NCI-H446 treated with DMSO at 0.1 percent for 48 hours (cell line): ENCODE results near the gene CFAP92.
A peak's percentile ranks its signal among the peaks of the same experiment; 100 is the strongest.

Experiments used
- DNase-seq: peaks from one replicate; lab custom pipeline; 2025; lab: John Stamatoyannopoulos, UW

Gene CFAP92

DNA sequence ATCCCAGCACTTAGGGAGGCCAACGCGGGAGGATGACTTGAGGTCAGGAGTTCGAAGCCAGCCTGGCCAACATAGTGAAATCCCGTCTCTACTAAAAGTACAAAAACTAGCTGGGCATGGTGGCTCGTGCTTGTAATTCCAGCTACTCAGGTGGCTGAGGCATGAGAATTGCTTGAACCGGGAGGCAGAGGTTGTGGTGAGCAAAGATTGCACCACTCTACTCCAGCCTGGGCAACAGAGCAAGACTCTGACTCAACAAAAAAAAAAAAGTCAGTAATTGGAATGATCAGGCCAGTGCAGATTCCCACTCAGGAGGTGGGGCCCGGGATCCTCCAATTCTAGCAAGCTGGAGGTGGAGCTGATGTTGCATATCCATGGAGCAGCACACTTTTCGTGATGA lies 5.6 kb downstream of the CFAP92 start:
- DNase-seq: no peak

DNA sequence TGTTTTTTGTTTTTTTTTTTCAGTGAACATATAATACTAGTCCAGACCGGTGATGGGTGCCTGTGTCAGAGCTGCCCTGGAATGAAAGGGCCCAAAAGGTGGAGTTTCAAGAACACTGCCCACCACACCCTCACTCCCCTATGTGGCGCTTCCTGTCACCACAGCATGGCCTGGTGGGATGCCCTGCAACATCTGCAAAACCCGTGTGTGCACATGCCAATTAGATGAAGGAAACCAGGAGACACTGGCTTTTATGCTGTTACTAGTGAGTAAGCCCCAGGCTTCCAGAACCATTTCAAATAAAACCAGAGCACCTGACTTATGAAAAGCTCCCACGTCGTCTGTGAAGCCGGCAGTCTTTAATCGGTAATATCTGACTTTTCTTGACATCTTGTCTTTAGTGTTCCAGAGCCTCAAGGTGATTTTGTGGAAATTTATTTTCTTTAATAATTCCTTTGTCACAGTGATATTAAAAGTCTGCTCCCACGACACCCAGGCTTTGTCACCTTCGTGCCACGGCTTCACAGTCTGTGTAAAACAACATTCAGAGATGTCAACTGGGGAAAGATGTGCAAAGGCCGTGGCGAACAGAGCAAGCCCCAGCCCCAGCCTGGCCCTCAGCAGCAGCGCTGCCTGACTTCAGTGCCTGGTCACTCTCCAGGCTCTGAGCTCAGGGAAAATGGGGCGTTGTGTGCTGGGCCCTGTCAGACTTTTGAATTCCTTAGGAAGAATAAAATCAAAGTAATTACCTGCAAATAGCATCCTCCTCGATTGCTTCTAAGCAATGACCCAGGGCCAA lies 6.4 kb downstream of the CFAP92 start:
- no peak for DNase-seq

DNA sequence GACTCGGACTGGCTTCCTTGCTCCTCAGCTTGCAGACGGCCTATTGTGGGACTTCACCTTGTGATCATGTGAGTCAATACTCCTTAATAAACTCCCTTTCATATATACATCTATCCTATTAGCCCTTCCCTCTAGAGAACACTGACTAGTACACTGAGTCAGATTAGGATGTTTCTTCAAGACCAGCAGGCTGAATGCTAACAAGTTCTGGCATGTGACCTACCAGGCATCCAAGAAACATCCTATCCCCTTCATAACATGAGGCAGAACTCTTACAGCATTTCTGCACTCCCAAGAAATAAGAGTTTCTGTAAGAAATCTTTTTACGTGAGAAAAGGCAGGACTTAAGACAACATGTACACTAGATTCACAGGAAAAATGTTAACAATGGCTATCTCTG lies 9.3 kb downstream of the CFAP92 start:
- no peak for DNase-seq

DNA sequence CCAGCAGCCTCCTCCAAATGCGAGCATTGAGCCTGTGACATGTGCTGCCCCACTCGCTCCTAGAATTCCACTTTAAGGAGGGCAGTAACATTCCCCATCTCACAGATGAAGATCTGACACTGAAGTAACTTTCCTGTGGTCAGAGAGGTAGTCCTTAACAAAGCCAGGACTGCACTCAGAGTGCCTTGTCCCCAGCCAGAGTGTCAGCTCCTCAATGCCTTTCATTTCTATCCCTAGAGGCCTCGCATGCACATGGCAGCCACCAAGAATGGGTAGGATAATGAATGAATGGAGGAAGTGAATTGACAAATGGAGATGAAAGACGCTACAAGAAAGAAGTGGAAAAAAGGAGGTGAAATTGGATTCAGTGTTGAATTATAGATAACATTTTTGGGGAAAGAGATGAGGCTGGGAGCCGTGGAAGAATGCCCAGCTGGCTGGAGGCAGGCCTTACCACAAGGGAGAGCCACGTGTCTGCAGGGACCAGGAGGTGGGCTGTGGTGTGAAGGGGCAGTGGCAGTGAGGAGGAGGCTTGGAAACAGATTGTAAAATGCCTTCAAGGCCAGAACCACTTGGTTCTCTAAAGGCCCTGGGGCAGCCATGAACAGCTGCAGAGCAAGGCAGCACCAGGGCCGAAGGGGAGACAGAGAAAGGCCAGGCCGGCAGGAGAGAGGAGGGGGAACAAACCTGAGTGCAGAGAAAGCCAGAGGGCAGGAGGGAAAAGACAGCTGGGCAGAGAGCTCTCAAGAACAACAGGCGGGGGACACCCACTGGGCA lies 10.4 kb downstream of the CFAP92 start:
- no peak for DNase-seq

DNA sequence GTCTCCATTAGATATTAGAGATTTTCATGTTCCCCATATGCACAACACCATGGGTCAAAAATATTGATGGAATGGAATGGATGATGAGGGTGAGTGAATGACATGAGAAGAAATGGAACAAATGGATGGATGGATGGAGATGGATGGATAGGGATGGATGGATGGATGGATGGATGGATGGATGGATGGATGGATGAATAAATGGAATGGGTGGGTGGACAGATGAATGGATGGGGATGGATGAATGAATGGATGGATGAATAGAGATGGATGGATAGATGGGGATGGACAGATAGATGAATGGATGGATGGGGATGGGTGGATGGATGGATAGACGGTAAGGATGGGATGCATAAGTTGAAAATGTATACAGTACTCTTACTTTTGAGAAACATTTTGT lies 18.6 kb downstream of the CFAP92 start:
- no peak for DNase-seq

DNA sequence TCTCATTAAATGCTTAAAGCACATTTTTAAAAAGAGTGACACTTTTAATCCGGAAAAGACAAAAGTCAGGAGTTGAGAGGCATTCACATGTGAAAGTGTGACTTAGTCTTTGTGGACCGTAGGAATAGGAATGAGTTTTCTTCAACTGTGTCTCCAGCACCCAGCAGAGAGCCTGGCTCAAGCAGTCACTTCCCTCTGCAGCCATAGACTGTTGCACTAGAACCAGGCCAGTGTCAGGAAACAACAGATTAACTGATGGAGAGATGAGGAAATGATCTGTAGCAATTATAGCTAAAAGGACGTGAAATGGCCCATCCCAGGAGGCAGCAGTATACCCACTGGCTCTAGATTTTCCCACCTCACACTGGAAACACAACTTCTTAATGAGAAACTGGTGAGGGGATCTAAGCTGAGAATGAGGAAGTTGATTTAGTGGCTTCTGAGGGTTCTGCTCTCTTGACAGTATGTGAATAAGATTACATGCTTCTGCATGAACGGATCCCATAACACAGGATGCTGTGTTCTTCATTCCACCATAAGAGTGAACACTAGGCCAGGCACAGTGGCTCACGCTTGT lies 19.8 kb downstream of the CFAP92 start:
- no peak for DNase-seq

DNA sequence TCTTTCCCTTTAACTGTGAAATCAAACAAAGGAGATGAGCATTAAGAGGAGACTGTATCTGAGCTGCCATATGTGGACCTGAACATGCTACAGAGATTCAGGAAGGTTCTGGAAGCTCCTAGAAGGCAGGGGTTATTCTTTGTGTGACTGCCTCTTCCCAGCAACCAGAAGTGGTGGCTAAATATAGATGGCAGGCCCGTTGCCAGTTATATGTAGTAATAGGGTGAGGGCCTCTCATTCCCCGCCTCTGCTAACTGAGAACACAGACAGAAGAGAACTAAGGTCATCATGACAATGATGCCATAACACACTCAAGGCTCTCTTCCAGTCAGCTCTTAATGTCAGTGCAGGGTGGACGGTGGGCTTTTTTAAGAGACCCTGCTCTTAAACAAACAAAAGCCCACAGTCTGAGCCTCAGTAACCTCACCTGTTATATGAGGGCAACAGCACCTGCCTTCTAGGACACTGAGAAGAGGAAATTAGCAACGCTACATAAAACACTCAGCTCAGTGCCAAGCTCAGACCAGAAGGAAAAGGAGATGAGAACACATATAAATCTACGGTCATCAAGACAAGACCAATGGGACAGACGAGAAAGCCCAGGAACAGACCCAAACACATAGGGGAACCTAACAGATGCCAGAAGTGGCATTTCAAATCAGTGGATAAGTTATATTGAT lies 22.3 kb downstream of the CFAP92 start:
- DNase-seq: no peak

DNA sequence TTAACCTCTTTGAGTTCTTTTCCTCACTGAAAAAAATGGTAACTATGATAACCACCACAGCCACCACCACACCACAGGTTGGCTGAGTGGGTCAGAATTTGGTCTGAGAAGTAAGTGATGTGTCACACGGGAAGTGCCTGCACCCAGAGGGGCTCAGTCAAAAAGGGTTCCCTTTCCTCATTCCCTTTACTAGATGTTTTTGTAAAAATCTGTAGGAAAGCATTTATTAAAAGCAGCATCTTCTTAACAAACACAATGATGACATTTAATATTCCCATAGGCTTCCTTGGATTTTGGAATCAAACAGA lies 23.2 kb downstream of the CFAP92 start:
- DNase-seq: no peak

DNA sequence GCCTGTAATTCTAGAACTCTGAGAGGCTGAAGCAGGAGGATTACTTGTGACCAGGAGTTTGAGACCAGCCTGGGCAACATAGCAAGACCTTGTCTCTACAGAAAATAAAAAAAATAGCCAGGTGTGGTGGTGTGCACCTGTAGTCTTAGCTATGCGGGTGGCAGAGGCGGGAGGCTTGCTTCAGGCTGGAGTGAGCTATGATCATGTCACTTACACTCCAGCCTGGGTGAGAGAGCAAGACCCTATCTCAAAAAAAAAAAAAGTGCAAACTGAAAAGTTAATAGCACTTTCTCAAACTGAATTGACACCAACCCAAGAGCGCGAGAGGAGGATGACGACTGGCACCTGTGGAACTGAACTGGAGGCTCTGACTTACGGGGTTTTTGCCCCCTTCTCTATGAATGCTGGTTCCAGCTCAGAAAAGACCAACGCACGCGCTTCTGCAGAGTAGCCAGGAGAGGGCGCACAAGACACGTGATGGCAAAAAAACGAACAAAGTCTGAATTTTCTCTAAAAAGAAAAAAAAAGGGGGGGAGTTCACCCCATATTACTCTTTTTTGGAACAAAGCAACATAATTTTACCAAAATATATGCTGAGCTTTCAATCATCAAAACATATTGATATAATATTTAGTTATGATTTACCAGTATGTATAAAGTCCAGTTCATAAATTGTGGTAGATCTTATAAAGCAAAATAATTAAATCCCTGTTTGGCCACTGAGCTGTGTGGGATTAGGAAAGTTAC lies 23.7 kb downstream of the CFAP92 start:
- peak; percentile 4 for DNase-seq

DNA sequence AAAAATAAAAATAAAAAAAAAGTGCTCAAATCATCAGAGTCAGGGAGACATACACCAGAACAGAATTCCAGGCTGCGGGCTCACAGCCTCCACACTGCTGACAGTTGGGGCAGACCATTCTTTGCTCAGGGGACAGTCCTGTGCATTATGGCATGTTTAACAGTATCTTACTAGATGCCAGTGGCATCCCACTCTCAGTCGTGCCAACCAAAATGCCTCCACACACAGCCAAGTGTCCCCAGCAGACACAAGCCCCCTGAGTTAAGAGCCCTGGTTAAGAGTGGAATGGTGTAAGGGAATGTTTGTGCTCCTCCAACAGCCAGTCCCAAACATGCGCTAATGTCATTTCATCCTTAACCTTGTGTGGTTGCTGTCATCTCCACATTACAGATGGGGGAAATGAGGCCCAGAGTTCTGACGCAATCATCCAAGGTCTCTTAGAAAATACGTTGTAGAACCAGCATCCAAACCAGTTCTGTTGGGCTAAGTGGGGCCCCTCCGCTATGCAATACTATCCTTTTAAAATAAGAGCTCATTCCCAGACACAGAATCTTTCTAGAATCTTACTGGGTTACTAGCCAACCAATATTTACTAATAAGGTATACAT lies 26.0 kb downstream of the CFAP92 start:
- no peak for DNase-seq

DNA sequence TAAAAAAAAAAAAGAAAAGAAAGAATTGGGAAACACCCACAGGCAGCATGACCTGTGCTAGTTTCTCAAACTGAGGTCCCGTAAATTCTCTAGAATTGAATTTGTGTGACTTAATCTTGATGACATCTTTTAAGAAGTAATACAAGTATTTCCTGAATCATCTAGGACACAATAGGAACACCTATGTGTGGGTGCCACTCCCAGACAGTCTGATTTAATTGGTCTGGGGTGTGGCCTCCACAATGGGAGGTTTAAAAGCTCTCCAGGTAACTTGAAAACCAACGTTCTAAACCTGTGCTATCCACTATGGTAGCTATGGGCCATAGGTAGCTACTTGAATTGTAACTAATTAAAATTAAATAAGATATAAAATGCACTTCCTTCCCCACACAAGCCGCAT lies 28.1 kb downstream of the CFAP92 start:
- DNase-seq: no peak

DNA sequence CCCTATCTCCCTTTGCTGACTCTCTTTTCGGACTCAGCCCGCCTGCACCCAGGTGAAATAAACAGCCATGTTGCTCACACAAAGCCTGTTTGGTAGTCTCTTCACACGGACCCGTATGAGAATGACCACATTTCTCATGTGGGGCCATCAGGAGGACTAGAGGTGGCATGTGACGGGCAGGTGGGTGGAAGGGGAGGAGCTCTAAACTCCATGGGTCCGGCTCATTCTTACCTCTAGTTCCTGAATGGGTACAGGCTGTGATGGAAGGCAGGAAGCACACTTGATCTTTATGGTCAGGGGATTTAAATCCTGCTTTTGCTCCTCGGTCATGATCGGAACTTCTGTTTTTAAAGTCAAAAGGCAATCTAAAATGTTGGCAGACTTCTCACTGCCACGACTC lies 28.6 kb downstream of the CFAP92 start:
- DNase-seq: no peak

DNA sequence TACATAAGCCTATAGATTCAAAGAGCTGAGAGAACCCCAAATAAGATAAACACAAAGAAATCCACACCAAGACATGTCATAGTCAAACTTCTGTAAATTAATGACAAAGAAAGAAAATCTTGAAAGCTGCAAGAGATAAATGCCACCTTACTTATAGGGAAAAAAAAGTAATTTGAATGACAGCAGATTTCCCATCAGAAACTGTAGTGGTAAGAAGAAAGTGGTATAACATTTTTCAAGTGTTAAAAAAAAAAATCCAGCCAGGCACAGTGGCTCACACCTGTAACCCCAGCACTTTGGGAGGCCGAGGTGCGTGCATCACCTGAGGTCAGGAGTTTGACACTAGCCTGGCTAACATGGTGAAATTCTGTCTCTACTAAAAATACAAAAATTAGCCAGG lies 37.4 kb downstream of the CFAP92 start:
- DNase-seq: no peak

DNA sequence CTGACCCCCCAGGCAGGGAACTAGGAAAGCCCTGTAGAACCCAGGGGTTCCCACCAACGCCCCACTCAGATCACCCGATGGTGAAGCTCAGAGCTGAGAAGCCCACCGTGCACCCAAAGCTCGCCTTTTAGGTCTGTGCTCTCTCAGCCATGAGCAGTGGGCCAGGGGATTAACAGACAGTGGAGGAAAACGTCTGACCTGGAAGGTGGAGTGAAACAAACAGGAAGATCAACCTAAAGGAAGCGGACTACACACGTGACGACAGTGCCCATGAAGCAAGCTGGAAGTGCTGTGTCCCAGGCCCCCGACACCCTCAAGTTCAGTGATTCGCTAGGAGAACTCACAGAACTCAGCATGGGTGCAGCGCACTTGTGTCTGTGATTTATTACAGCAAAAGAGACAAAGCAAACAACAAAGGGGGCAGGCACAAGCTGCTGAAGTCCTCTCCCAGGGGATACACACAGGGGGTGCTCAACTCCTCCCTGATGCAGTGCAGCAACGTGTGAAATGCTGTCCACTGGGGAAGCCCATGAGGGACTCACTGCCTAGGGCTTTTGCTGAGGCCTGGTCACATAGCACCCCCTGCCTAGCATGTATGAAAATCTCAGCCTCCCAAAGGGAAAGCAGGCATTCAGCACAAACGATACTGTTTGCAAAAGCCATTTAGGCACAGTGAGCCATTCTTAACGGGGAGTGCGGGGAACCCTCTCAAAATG lies 43.5 kb downstream of the CFAP92 start:
- peak; percentile 3 for DNase-seq

DNA sequence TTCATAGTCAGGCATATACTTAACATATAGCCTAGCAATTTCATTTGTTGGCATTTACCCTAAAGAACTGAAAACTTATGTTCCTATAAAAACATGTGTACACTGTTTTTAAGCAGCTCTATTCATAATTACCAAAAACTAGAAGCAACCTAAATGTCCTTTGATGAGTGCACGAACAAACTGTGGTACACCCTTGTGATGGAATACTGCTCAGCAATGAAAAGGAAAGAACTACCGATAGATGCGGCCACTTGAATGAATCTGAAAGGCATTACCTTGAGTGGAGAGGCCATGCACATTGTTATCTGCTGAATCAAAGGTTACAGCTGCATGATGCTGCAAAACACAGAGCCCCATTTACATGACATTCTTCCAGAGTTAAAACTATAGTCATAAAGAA lies 44.7 kb downstream of the CFAP92 start:
- no peak for DNase-seq

DNA sequence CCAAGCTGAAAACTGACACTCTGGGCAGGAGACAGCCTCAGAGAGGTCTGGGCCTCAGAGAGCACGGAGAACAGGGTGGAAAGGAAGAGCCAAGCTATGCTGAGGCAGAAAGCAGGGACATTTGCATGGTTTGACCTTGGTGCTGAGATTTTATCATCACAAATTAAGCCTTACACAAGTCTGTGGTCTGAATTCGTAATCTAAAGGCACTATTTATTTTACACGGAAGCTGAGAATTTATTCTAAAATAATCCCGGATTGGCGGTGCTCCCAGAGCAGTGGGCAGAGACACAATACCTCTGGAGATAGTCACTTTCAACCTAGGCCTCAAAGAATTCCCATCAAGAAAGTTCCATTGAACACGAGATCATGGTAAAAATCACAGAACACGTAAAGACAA lies 47.5 kb downstream of the CFAP92 start:
- DNase-seq: no peak

DNA sequence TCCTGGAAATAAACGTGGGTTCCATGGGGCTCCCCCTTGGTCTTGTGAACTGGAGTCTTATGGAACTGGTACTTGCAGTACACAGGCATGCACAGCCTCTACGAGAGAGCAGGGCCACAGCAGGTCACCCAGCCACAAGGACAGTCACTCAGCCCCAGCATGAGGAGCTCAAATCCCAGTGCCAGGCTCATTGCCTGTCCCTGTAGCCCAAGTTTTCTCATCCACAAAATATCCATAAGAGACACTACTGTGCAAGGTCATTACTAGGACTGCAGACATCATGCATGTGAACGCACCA lies 48.0 kb downstream of the CFAP92 start:
- DNase-seq: no peak

DNA sequence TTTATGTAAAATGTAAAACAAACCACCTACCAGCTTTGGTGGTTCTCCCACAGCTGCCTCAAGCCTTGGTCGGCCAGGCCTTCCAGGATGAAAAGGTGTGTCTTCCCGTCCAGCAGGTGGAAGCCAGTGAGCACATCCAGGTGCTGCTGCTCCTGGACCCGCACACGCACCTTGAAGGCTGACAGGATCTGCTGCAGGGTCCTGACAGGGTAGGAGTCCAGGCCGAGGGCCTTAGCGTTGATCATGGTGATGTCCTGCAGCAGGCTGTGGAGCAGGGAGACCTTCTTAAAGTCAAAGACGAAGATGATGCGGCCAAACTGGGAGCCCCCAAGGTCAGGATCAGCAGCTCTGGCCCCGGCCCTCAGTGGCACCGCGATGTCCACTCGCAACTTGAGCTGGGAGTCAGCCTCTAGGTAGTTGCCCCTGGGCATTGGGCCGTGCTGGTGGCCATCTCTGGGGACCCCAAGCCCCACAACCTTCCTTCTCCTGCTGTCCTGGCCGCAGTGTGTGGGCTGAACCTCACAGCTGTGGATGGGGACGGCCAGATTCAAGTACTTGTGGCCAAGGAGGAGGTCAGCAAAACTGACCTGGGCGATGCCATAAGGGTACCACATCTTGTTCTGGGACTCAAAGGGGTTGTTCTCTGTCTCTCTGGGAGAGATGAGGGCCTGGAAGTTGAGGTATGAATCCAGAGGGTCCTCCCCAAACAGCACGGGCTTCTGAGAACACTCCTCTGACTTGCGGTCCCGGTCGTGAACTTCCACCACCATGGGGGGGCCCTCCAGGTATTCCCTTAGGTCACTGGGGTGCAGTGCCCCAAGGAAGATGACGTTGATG lies 48.6 kb downstream of the CFAP92 start:
- no peak for DNase-seq

DNA sequence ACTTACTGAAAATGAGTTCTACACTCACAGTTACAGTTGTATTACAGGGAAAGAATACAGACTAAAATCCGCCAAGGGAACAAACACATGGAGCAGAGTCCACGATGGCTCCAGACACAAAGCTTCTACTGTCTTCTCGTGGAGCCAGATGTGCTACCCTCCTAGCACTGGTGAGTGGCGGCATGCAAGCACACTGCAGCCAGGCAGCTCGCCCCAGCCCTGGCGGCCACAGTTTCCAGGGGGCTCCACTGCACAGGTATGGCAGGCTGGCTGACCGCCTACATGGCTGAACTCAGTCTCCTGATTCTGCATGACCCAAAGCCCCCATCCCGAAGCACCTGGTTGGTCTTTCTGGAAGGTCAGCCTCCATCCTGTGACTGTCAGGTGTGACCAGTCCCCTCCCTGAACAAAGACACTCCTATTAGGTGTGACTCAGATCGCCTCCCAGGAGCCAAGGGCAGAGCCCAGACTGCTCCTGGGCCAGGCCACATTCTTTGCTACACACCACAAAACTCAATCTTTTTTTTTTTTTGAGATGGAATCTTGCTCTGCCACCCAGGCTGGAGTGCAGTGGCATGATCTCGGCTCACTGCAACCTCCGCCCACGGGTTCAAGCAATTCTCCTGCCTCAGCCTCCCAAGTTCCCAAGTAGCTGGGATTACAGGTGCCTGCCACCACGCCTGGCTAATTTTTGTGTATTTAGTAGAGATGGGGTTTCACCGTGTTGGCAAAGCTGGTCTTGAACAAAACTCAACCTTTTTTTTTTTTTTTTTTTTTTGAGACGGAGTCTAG lies 51.5 kb downstream of the CFAP92 start:
- DNase-seq: no peak

DNA sequence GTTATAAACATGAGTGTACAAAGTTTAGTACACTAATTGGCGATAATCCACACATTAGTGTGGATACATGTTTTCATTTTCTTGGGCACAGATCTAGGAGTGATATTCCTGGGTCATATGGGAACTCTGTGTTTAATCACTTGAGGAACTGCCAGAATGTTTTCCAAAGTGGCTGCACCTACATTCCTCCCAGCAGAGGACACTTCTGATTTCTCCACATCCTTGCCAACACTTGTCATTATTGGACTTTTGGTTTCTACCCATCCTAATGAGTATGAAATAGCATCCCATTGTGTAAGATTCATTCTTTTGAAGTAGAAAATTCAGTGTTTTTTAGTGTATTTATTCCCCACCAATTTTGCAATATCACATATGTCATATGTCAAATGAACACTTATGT lies 53.6 kb downstream of the CFAP92 start:
- DNase-seq: no peak
